ENCODE measurements around the gene TRIO.

The TRIO gene

DNA sequence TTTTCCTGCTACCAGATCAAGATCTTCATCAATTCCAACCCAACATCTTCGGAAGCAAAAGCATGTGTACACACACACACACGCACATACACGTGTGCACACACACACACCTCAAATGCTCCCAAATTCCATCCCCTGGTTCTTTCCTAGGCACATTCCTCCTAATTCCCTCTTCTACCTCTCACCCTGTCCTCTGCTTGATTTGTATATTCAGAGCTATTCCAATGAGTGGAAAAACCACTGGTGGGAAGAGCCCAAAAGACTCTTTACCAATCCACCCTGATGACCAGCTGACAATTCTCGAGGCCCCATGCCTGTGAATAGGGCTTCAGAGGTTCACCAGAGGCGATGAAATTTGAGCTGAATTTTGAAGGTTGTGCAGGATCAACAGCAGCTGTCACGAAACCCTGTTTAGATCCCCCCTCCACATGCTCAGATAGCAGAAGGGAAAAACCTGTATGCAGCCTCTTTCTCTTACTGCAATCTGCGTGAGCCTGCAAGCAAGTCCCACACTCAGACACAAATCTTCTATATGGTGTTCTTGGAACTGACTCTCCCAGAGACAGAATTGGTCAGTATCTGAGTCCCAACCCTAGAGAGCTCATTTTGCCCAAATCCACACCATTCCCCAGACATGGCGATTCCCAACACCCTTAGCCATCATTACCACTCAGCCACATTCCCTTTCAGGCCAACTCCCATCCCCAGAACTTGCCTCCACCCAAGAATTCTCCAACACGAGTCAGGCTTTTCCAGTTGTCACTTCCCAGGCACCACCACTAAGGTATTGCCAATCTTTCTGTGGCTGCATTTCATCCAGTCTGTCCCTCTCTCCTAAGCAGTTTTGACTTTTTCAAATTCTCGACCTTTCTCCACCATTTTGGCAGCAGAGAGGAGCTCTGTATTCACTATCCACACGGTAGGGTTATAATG lies 4.3 kb upstream of the TRIO start:
- Histone ChIP-seq H4K8ac (ENCODE audit: low read depth, low read length) (no peak overlapping the region), H3K9ac (ENCODE audit: low read depth, low read length, poor library complexity) (no peak overlapping the region), H3K4me2 (ENCODE audit: insufficient read depth, low read length, poor library complexity, severe bottlenecking) (no peak overlapping the region), H3K79me1 (ENCODE audit: low read depth, low read length) (no peaks in the 10 kb centered on the region), H2AFZ (ENCODE audit: low read length) (no peak overlapping the region), H2BK5ac (ENCODE audit: low read length) (no peak overlapping the region), H3K23ac (ENCODE audit: low read depth, low read length, poor library complexity) (no peak overlapping the region), H3K9me3 (replicated peaks in 1 of 2; ENCODE audit: control insufficient read depth in 2 of 2, insufficient read depth in 1 of 2, low read depth in 1 of 2, low read length in 2 of 2) (peaks cover 0 to 3% of the 10 kb centered on the region in 2 donors), H3K18ac (ENCODE audit: low read length) (no peak overlapping the region), H3K27ac (replicated peaks; ENCODE audit: low read length) (no peak overlapping the region), H2AK5ac (ENCODE audit: low read depth, low read length) (no peak overlapping the region), H3K36me3 (replicated peaks in 1 of 2; ENCODE audit: control insufficient read depth in 2 of 2, insufficient read depth in 2 of 2, low read length in 2 of 2) (no peaks in the 10 kb centered on the region), H3K4me1 (ENCODE audit: control insufficient read depth in 2 of 2, insufficient read depth in 1 of 2, low read depth in 1 of 2, low read length in 2 of 2) (no peaks in the 10 kb centered on the region), H4K91ac (ENCODE audit: low read depth, low read length, poor library complexity) (no peak overlapping the region), H3K14ac (ENCODE audit: low read length) (no peak overlapping the region), H3K4ac (ENCODE audit: low read length) (no peak overlapping the region), H2BK120ac (ENCODE audit: low read depth, low read length) (no peak overlapping the region), H2BK12ac (ENCODE audit: low read length) (no peak overlapping the region), H3K27me3 (ENCODE audit: control insufficient read depth in 3 of 3, insufficient read depth in 3 of 3, low read depth in 1 of 3, low read length in 3 of 3) (peaks cover 0 to 9% (median 0%) of the 10 kb centered on the region in 3 experiments), H2BK15ac (ENCODE audit: low read length) (no peak overlapping the region), H3K4me3 (ENCODE audit: low read length in 2 of 2) (no peak overlapping the region)
- DNase-seq (ENCODE audit: low spot score) = no peak
- no CpG with 5 or more reads among the region's 11 CpGs for WGBS, 2 donors (ENCODE audit: extremely low coverage in 2 of 2, insufficient read length in 2 of 2, insufficient replicate concordance in 1 of 2)

DNA sequence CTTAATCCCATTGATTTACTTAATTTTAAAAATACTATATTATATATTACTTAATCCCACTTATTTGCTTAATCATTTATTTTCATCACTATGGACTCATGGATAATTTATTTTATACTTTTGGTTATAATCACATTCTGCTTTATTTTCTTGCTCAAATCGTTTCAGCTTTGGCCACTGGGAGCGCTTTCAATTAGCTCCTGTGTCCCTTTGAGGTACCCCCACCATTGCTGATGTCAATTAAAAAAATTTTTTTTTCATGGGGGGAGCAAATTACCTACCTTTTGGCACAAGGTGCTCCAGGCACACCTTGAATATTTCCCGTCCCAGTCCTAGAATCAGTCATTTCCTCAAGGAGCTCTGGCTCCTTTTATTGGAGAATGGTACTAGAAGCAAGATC lies 1.4 kb upstream of the TRIO start:
- peak overlapping the region in 1 of 2 donors; percentile 97 for H3K4me3 ChIP-seq (ENCODE audit: low read length in 2 of 2)
- no peak overlapping the region for H2BK15ac ChIP-seq (ENCODE audit: low read length)
- no peak overlapping the region for H2AFZ ChIP-seq (ENCODE audit: low read length)

GRCh38 chr5:14142202-14142826 lies 828 bp upstream of the TRIO start:
- Histone ChIP-seq H2BK5ac (ENCODE audit: low read length) (no peak overlapping the region), H2BK15ac (ENCODE audit: low read length) (peak overlapping the region; percentile 68), H3K23ac (ENCODE audit: low read depth, low read length, poor library complexity) (no peak overlapping the region), H3K9ac (ENCODE audit: low read depth, low read length, poor library complexity) (no peak overlapping the region), H2AK5ac (ENCODE audit: low read depth, low read length) (no peak overlapping the region), H3K27ac (replicated peaks; ENCODE audit: low read length) (peak overlapping the region; percentile 90), H4K8ac (ENCODE audit: low read depth, low read length) (no peak overlapping the region), H2BK120ac (ENCODE audit: low read depth, low read length) (no peak overlapping the region), H2AFZ (ENCODE audit: low read length) (peak overlapping the region; percentile 99), H2BK12ac (ENCODE audit: low read length) (no peak overlapping the region), H3K36me3 (replicated peaks in 1 of 2; ENCODE audit: control insufficient read depth in 2 of 2, insufficient read depth in 2 of 2, low read length in 2 of 2) (no peaks in the 10 kb centered on the region), H3K27me3 (ENCODE audit: control insufficient read depth in 3 of 3, insufficient read depth in 3 of 3, low read depth in 1 of 3, low read length in 3 of 3) (peaks cover 0 to 5% (median 0%) of the 10 kb centered on the region in 3 experiments), H3K4me2 (ENCODE audit: insufficient read depth, low read length, poor library complexity, severe bottlenecking) (peak overlapping the region; percentile 87), H3K4ac (ENCODE audit: low read length) (no peak overlapping the region), H3K18ac (ENCODE audit: low read length) (peak overlapping the region; percentile 97), H3K14ac (ENCODE audit: low read length) (no peak overlapping the region), H3K9me3 (replicated peaks in 1 of 2; ENCODE audit: control insufficient read depth in 2 of 2, insufficient read depth in 1 of 2, low read depth in 1 of 2, low read length in 2 of 2) (no peaks in the 10 kb centered on the region), H3K4me1 (ENCODE audit: control insufficient read depth in 2 of 2, insufficient read depth in 1 of 2, low read depth in 1 of 2, low read length in 2 of 2) (peaks cover 12 to 18% of the 10 kb centered on the region in 2 donors), H3K4me3 (ENCODE audit: low read length in 2 of 2) (peak overlapping the region; percentile 90 to 97), H3K79me1 (ENCODE audit: low read depth, low read length) (peaks cover 7% of the 10 kb centered on the region), H4K91ac (ENCODE audit: low read depth, low read length, poor library complexity) (no peak overlapping the region)
- no CpG with 5 or more reads among the region's 19 CpGs for WGBS, 2 donors (ENCODE audit: extremely low coverage in 2 of 2, insufficient read length in 2 of 2, insufficient replicate concordance in 1 of 2)
- DNase-seq (ENCODE audit: low spot score) = no peak

More for the DNA sequence above, 1.4 kb upstream of the TRIO start:
- no peak overlapping the region for H4K8ac ChIP-seq (ENCODE audit: low read depth, low read length)
- peaks cover 12 to 16% of the 10 kb centered on the region in 2 donors for H3K4me1 ChIP-seq (ENCODE audit: control insufficient read depth in 2 of 2, insufficient read depth in 1 of 2, low read depth in 1 of 2, low read length in 2 of 2)
- no peak overlapping the region for H3K4me2 ChIP-seq (ENCODE audit: insufficient read depth, low read length, poor library complexity, severe bottlenecking)
- no peaks in the 10 kb centered on the region for H3K36me3 ChIP-seq (replicated peaks in 1 of 2; ENCODE audit: control insufficient read depth in 2 of 2, insufficient read depth in 2 of 2, low read length in 2 of 2)
- WGBS, 2 donors (ENCODE audit: extremely low coverage in 2 of 2, insufficient read length in 2 of 2, insufficient replicate concordance in 1 of 2) = no CpG with 5 or more reads among the region's 3 CpGs
- H2BK120ac ChIP-seq (ENCODE audit: low read depth, low read length) = no peak overlapping the region
- H3K27ac ChIP-seq (replicated peaks; ENCODE audit: low read length) = no peak overlapping the region
- no peaks in the 10 kb centered on the region for H3K9me3 ChIP-seq (replicated peaks in 1 of 2; ENCODE audit: control insufficient read depth in 2 of 2, insufficient read depth in 1 of 2, low read depth in 1 of 2, low read length in 2 of 2)
- H3K18ac ChIP-seq (ENCODE audit: low read length) = no peak overlapping the region
- no peak overlapping the region for H2AK5ac ChIP-seq (ENCODE audit: low read depth, low read length)
- no peak overlapping the region for H3K23ac ChIP-seq (ENCODE audit: low read depth, low read length, poor library complexity)
- H4K91ac ChIP-seq (ENCODE audit: low read depth, low read length, poor library complexity) = no peak overlapping the region
- H3K14ac ChIP-seq (ENCODE audit: low read length) = no peak overlapping the region
- peaks cover 7% of the 10 kb centered on the region for H3K79me1 ChIP-seq (ENCODE audit: low read depth, low read length)
- H2BK5ac ChIP-seq (ENCODE audit: low read length) = no peak overlapping the region
- DNase-seq (ENCODE audit: low spot score) = no peak
- H3K27me3 ChIP-seq (ENCODE audit: control insufficient read depth in 3 of 3, insufficient read depth in 3 of 3, low read depth in 1 of 3, low read length in 3 of 3) = peaks cover 0 to 5% (median 0%) of the 10 kb centered on the region in 3 experiments
- no peak overlapping the region for H3K4ac ChIP-seq (ENCODE audit: low read length)
- H3K9ac ChIP-seq (ENCODE audit: low read depth, low read length, poor library complexity) = no peak overlapping the region
- H2BK12ac ChIP-seq (ENCODE audit: low read length) = no peak overlapping the region

DNA sequence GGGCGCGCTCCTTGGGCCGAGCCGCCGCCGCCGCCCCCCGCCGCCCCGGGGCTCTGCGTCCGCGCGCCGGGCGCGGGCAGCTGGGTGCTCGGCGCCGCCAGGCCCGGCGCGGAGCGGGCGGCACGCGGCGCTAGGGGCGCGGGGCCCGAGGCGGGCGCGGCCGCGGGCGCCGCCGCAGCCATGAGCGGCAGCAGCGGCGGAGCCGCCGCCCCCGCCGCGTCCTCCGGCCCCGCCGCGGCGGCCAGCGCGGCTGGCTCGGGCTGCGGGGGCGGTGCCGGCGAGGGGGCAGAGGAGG lies 351 bp downstream of the TRIO start:
- Histone ChIP-seq H3K9ac (ENCODE audit: low read depth, low read length, poor library complexity) (peak overlapping the region; percentile 96), H3K79me1 (ENCODE audit: low read depth, low read length) (peaks cover 9% of the 10 kb centered on the region), H3K14ac (ENCODE audit: low read length) (peak overlapping the region; percentile 87), H3K36me3 (replicated peaks in 1 of 2; ENCODE audit: control insufficient read depth in 2 of 2, insufficient read depth in 2 of 2, low read length in 2 of 2) (no peaks in the 10 kb centered on the region), H2BK5ac (ENCODE audit: low read length) (no peak overlapping the region), H2AK5ac (ENCODE audit: low read depth, low read length) (peak overlapping the region; percentile 85), H3K4me3 (ENCODE audit: low read length in 2 of 2) (peak overlapping the region; percentile 97 to 99), H2AFZ (ENCODE audit: low read length) (peak overlapping the region; percentile 99), H3K27me3 (ENCODE audit: control insufficient read depth in 3 of 3, insufficient read depth in 3 of 3, low read depth in 1 of 3, low read length in 3 of 3) (peaks cover 0 to 4% (median 0%) of the 10 kb centered on the region in 3 experiments), H3K18ac (ENCODE audit: low read length) (peak overlapping the region; percentile 92), H3K4me1 (ENCODE audit: control insufficient read depth in 2 of 2, insufficient read depth in 1 of 2, low read depth in 1 of 2, low read length in 2 of 2) (peaks cover 13 to 23% of the 10 kb centered on the region in 2 donors), H3K4me2 (ENCODE audit: insufficient read depth, low read length, poor library complexity, severe bottlenecking) (peak overlapping the region; percentile 79), H4K8ac (ENCODE audit: low read depth, low read length) (no peak overlapping the region), H2BK12ac (ENCODE audit: low read length) (no peak overlapping the region), H3K27ac (replicated peaks; ENCODE audit: low read length) (peak overlapping the region; percentile 94), H4K91ac (ENCODE audit: low read depth, low read length, poor library complexity) (no peak overlapping the region), H2BK120ac (ENCODE audit: low read depth, low read length) (no peak overlapping the region), H2BK15ac (ENCODE audit: low read length) (no peak overlapping the region), H3K4ac (ENCODE audit: low read length) (no peak overlapping the region), H3K9me3 (replicated peaks in 1 of 2; ENCODE audit: control insufficient read depth in 2 of 2, insufficient read depth in 1 of 2, low read depth in 1 of 2, low read length in 2 of 2) (no peaks in the 10 kb centered on the region), H3K23ac (ENCODE audit: low read depth, low read length, poor library complexity) (no peak overlapping the region)
- no CpG with 5 or more reads among the region's 59 CpGs for WGBS, 2 donors (ENCODE audit: extremely low coverage in 2 of 2, insufficient read length in 2 of 2, insufficient replicate concordance in 1 of 2)
- no peak for DNase-seq (ENCODE audit: low spot score)

Measured in neuronal stem cell (in vitro differentiated cells).